Gastrocnemius medialis (tissue), 4 donors: ENCODE data around the gene AGO3. TPM values are rescaled to one million over a fixed set of nuclear protein-coding genes. Genes with fewer than 3 reads are reported as not detected.

Source experiments
- ATAC-seq, 2 donors: fragments of 150-250 bp; one replicate each; pipeline ENCODE4 v1.9.1; 2016
- DNase-seq, 2 donors: peaks; one replicate each; pipeline ENCODE4 v3.0.0-alpha.2; 2019
- H3K27ac ChIP-seq, 4 donors: fragments of 200-600 bp; sonication (generic); 1 replicate in 1 of 4; 2 replicates in 3 of 4; pipeline ENCODE4 v1.5.1; 2016 to 2018; ENCODE audit warnings: mild to moderate bottlenecking in 2 of 4, moderate library complexity in 1 of 4
- H3K27me3 ChIP-seq, 3 donors: fragments of 200-600 bp; sonication (generic) in 2 of 3; 1 replicate in 1 of 3; 2 replicates in 2 of 3; pipeline versions ENCODE4 v1.5.1 to v1.6.0; 2016 to 2019; ENCODE audit warnings: mild to moderate bottlenecking in 1 of 3, moderate library complexity in 1 of 3
- H3K36me3 ChIP-seq, 2 donors: fragments of 200-600 bp; sonication (generic) in 1 of 2; one replicate each; pipeline ENCODE4 v1.5.1; 2017 to 2018
- H3K4me1 ChIP-seq, 2 donors: fragments of 200-600 bp; sonication (generic) in 1 of 2; one replicate each; pipeline ENCODE4 v1.5.1; 2016 to 2017; ENCODE audit warnings: mild to moderate bottlenecking in 2 of 2
- H3K4me3 ChIP-seq, 4 donors: fragments of 200-600 bp; sonication (generic) in 3 of 4; 1 replicate in 1 of 4; 2 replicates in 3 of 4; pipeline ENCODE4 v1.5.1; 2016 to 2019; ENCODE audit warnings: mild to moderate bottlenecking in 2 of 4
- H3K9me3 ChIP-seq, 3 donors: fragments of 200-600 bp; sonication (generic) in 2 of 3; 1 replicate in 1 of 3; 2 replicates in 2 of 3; pipeline ENCODE4 v1.5.1; 2016 to 2019
- CTCF ChIP-seq, 5 experiments: fragments of 450-650 bp in 3 of 5; fragments of 200-600 bp in 2 of 5; sonication (generic) in 2 of 5; IDR thresholded peaks in 4 of 5; conservative IDR thresholded peaks in 1 of 5; 1 replicate in 4 of 5; 2 replicates in 1 of 5; pipeline ENCODE4 v1.5.1; 2016 to 2019; ENCODE audit warnings: antibody characterized with exemption in 5 of 5, mild to moderate bottlenecking in 3 of 5, moderate library complexity in 3 of 5
- POLR2A ChIP-seq, 2 donors: fragments of 450-650 bp; IDR thresholded peaks; one replicate each; pipeline ENCODE4 v1.6.1; 2017; ENCODE audit warnings: antibody characterized with exemption in 2 of 2, mild to moderate bottlenecking in 2 of 2, moderate library complexity in 2 of 2
- in situ Hi-C, 4 donors: fragments of 200-750 bp; cut with MboI; loops; one replicate each; pipeline versions ENCODE4 v1.15.0 to v1.8.0; 2017; ENCODE audit warnings: low sequenced_read_pairs in 4 of 4
- intact Hi-C: fragments of 100-400 bp; cut with DNase I; formaldehyde crosslinking; loops from one replicate; pipeline ENCODE4 v1.15.1; 2023; ENCODE audit warnings: low total_unique reads
- total RNA-seq, 4 donors: library from RNA; depleted of rRNA; stranded (reverse); fragments of >200 nt; gene quantifications; one replicate each; pipeline versions ENCODE4 v1.1.0 to v1.2.3, GENCODE V29; 2016

Gene AGO3
- total RNA-seq, 4 donors from 2014 or later = 12.8 to 18.8 (median 13.6) TPM

DNA sequence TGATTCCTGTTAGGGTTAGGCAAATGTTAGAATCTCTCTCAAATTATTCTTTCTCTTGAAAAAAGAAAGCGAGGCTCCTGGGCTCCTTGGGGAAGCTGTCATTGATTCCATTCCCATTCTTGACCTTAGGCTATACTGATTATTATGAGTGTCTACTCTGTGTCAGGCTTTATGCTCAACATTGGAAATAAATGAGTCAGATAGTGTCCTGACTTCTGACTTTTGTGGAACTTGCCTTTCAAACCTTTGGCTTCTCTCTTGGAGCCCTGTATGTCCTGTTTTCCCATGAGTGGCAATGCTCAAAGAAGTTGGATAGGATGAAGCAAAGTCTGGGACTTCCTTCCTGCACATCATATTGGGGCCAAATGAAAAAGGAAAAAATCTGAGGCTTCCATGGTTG, 36.2 kb upstream of the AGO3 start:
- H3K27me3 ChIP-seq = no peaks in the 10 kb centered on the region
- intact Hi-C loops = no loop called here
- in situ Hi-C loops = no loop called here
- H3K4me1 ChIP-seq = peaks cover 0 to 4% of the 10 kb centered on the region in 2 donors
- ATAC-seq (no peak), DNase-seq (no peak)
- no peak overlapping the region for H3K4me3 ChIP-seq
- TF ChIP-seq POLR2A (IDR thresholded peaks at IDR 0.05) (no peak), CTCF (IDR thresholded peaks at IDR 0.05 in 4 of 5, conservative IDR thresholded peaks at IDR 0.05 in 1 of 5) (no peak)
- no peaks in the 10 kb centered on the region for H3K9me3 ChIP-seq
- H3K36me3 ChIP-seq = peaks cover 0 to 81% of the 10 kb centered on the region in 2 donors
- no peak overlapping the region for H3K27ac ChIP-seq

DNA sequence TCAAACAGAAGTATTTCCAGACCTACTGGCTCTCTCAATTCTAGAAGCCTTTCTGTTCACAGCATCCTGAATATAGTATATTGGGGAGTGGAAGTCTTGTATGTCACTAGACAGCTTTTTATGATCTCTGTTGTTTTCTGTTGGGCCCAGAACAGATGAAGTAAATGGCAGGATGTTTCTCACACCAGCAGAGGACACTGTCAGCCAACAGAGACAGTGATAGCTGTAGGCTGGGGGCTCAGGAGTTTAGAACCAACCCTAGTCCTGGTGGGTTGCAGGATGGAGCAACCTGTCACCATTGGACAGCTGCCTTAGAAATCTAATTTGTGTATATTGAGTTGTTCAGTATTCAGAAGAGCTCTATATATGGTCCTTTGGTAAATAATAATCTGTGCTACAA, 31.0 kb upstream of the AGO3 start:
- DNase-seq = no peak

DNA sequence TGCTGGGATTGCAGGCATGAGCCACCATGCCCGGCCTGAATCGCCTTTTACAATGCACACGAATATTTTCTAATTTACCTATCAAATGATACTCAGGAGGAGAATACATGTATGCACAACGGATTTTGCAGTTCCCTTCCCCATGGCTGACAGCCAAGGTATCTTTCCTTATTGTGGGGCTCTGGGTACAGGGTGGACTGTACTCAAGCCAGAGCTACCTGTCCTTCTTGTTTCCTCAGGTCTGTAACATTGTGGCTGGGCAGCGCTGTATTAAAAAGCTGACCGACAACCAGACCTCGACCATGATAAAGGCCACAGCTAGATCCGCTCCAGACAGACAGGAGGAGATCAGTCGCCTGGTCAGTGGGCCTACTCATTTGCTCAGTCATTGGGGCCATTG, 29.7 kb upstream of the AGO3 start:
- in situ Hi-C loops = no loop called here
- Histone ChIP-seq H3K27ac (no peak overlapping the region), H3K4me1 (no peaks in the 10 kb centered on the region), H3K4me3 (no peak overlapping the region), H3K36me3 (peaks cover 0 to 55% of the 10 kb centered on the region in 2 donors), H3K27me3 (no peaks in the 10 kb centered on the region), H3K9me3 (no peaks in the 10 kb centered on the region)
- TF ChIP-seq POLR2A (IDR thresholded peaks at IDR 0.05) (no peak), CTCF (IDR thresholded peaks at IDR 0.05 in 4 of 5, conservative IDR thresholded peaks at IDR 0.05 in 1 of 5) (no peak)
- intact Hi-C loops = no loop called here
- DNase-seq = no peak
- no peak for ATAC-seq

More for the DNA sequence above, 31.0 kb upstream of the AGO3 start:
- Histone ChIP-seq H3K4me3 (no peak overlapping the region), H3K9me3 (no peaks in the 10 kb centered on the region), H3K27ac (no peak overlapping the region), H3K36me3 (peaks cover 0 to 56% of the 10 kb centered on the region in 2 donors), H3K4me1 (no peaks in the 10 kb centered on the region), H3K27me3 (no peaks in the 10 kb centered on the region)
- no peak for TF ChIP-seq POLR2A (IDR thresholded peaks at IDR 0.05)
- TF ChIP-seq CTCF (IDR thresholded peaks at IDR 0.05 in 4 of 5, conservative IDR thresholded peaks at IDR 0.05 in 1 of 5) = no peak
- in situ Hi-C loops (no loop called here), intact Hi-C loops (no loop called here)
- ATAC-seq = no peak

GRCh38 chr1:35902671-35903070, 28.2 kb upstream of the AGO3 start:
- no peak for DNase-seq
- TF ChIP-seq POLR2A (IDR thresholded peaks at IDR 0.05) (no peak), CTCF (IDR thresholded peaks at IDR 0.05 in 4 of 5, conservative IDR thresholded peaks at IDR 0.05 in 1 of 5) (no peak)
- Histone ChIP-seq H3K4me3 (no peak overlapping the region), H3K9me3 (no peaks in the 10 kb centered on the region), H3K27ac (no peak overlapping the region), H3K4me1 (no peaks in the 10 kb centered on the region), H3K36me3 (peaks cover 0 to 56% of the 10 kb centered on the region in 2 donors), H3K27me3 (no peaks in the 10 kb centered on the region)
- intact Hi-C loops = no loop called here
- no peak for ATAC-seq
- in situ Hi-C loops = no loop called here

- no peak overlapping the region for H3K4me3 ChIP-seq
- ATAC-seq (no peak), DNase-seq (no peak)
- no peaks in the 10 kb centered on the region for H3K4me1 ChIP-seq
- H3K36me3 ChIP-seq = peaks cover 0 to 81% of the 10 kb centered on the region in 2 donors
- intact Hi-C loops = no loop called here
- TF ChIP-seq CTCF (IDR thresholded peaks at IDR 0.05 in 4 of 5, conservative IDR thresholded peaks at IDR 0.05 in 1 of 5) (no peak), POLR2A (IDR thresholded peaks at IDR 0.05) (no peak)
- no peaks in the 10 kb centered on the region for H3K27me3 ChIP-seq
- H3K27ac ChIP-seq = no peak overlapping the region
- H3K9me3 ChIP-seq = no peaks in the 10 kb centered on the region
- in situ Hi-C loops = no loop called here
Measured at GRCh38 chr1:35914717-35915116, 16.2 kb upstream of the AGO3 start.
